H9 (cell line): Measurements from ENCODE around the gene KLK1. TPM values are rescaled to one million over a fixed set of nuclear protein-coding genes. Genes with fewer than 3 reads are reported as not detected.

Source experiments
- DNase-seq: peaks from one replicate; pipeline ENCODE4 v3.0.0-alpha.2; 2017
- H2AFZ ChIP-seq: one replicate; pipeline ENCODE4 v1.6.1; 2013; ENCODE audit warnings: mild to moderate bottlenecking, low read length, control low read depth, moderate library complexity
- H2AK5ac ChIP-seq: 2 replicates; pipeline ENCODE4 v1.6.1; 2013; ENCODE audit warnings: low read length, control low read depth, mixed read lengths; ENCODE audit not compliant: insufficient read length
- H2BK120ac ChIP-seq: one replicate; pipeline ENCODE4 v1.6.1; 2013; ENCODE audit warnings: low read depth, mild to moderate bottlenecking, low read length, control low read depth, inconsistent platforms; ENCODE audit not compliant: poor library complexity, severe bottlenecking
- H2BK12ac ChIP-seq: 2 replicates; pipeline ENCODE4 v1.6.1; 2013; ENCODE audit warnings: low read length, control low read depth, mixed read lengths, low read depth; ENCODE audit not compliant: insufficient read length
- H2BK15ac ChIP-seq: 2 replicates; pipeline ENCODE4 v1.6.1; 2013; ENCODE audit warnings: low read depth, low read length, control low read depth
- H2BK20ac ChIP-seq: one replicate; pipeline ENCODE4 v1.6.1; 2013; ENCODE audit warnings: low read depth, mild to moderate bottlenecking, low read length, control low read depth, inconsistent platforms; ENCODE audit not compliant: poor library complexity, severe bottlenecking
- H2BK5ac ChIP-seq: 2 replicates; pipeline ENCODE4 v1.6.1; 2013; ENCODE audit warnings: low read length, control low read depth, mixed read lengths; ENCODE audit not compliant: insufficient read length
- H3K14ac ChIP-seq: 2 replicates; pipeline ENCODE4 v1.6.1; 2013; ENCODE audit warnings: low read length, control low read depth; ENCODE audit not compliant: insufficient read depth
- H3K18ac ChIP-seq: 2 replicates; pipeline ENCODE4 v1.6.1; 2013; ENCODE audit warnings: low read depth, mild to moderate bottlenecking, mixed read lengths, low read length, control low read depth; ENCODE audit not compliant: insufficient read length
- H3K23ac ChIP-seq: 2 replicates; pipeline ENCODE4 v1.6.1; 2013; ENCODE audit warnings: low read length, control low read depth, mixed read lengths, low read depth; ENCODE audit not compliant: insufficient read length
- H3K23me2 ChIP-seq: 2 replicates; pipeline ENCODE4 v1.6.1; 2013; ENCODE audit warnings: low read depth, mild to moderate bottlenecking, mixed read lengths, low read length, control low read depth; ENCODE audit not compliant: insufficient read length, poor library complexity, severe bottlenecking
- H3K27ac ChIP-seq: 2 replicates; pipeline ENCODE4 v1.5.1; 2013; ENCODE audit warnings: low read length, control low read depth, mixed read lengths, low read depth; ENCODE audit not compliant: insufficient read length
- H3K27me3 ChIP-seq: 2 replicates; pipeline ENCODE4 v1.6.1; 2013; ENCODE audit warnings: low read length, control low read depth, inconsistent platforms; ENCODE audit not compliant: insufficient read depth
- H3K4ac ChIP-seq: 2 replicates; pipeline ENCODE4 v1.6.1; 2013; ENCODE audit warnings: low read depth, mild to moderate bottlenecking, control low read depth, inconsistent platforms, low read length, moderate library complexity
- H3K4me1 ChIP-seq: 2 replicates; pipeline ENCODE4 v1.6.1; 2013; ENCODE audit warnings: low read length, control low read depth, inconsistent platforms; ENCODE audit not compliant: insufficient read depth
- H3K4me2 ChIP-seq: 2 replicates; pipeline ENCODE4 v1.6.1; 2013; ENCODE audit warnings: low read length, control low read depth, mixed read lengths; ENCODE audit not compliant: insufficient read length, insufficient read depth
- H3K56ac ChIP-seq: 2 replicates; pipeline ENCODE4 v1.6.1; 2013; ENCODE audit warnings: low read depth, mild to moderate bottlenecking, mixed read lengths, low read length, control low read depth; ENCODE audit not compliant: insufficient read length
- H3K79me1 ChIP-seq: 2 replicates; pipeline ENCODE4 v1.6.1; 2013; ENCODE audit warnings: low read depth, mild to moderate bottlenecking, moderate library complexity, low read length, control low read depth, inconsistent platforms; ENCODE audit not compliant: insufficient read depth, poor library complexity, severe bottlenecking
- H3K79me2 ChIP-seq: 2 replicates; pipeline ENCODE4 v1.6.1; 2013; ENCODE audit warnings: low read length, control low read depth, inconsistent platforms; ENCODE audit not compliant: insufficient read depth
- H3K9ac ChIP-seq: 2 replicates; pipeline ENCODE4 v1.6.1; 2013; ENCODE audit warnings: low read length, control low read depth, mixed read lengths; ENCODE audit not compliant: insufficient read length; ENCODE audit errors: extremely low read depth
- H3K9me3 ChIP-seq: one replicate; pipeline ENCODE4 v1.6.1; 2013; ENCODE audit warnings: low read depth, low read length, inconsistent platforms; ENCODE audit not compliant: control insufficient read depth
- H3T11ph ChIP-seq: one replicate; pipeline ENCODE4 v1.6.1; 2013; ENCODE audit warnings: mild to moderate bottlenecking, low read length, control low read depth, inconsistent platforms
- H4K20me1 ChIP-seq: one replicate; pipeline ENCODE4 v1.6.1; 2013; ENCODE audit not compliant: control insufficient read depth, insufficient read length, insufficient read depth
- H4K5ac ChIP-seq: 2 replicates; pipeline ENCODE4 v1.6.1; 2013; ENCODE audit warnings: low read depth, mild to moderate bottlenecking, mixed read lengths, low read length, control low read depth; ENCODE audit not compliant: insufficient read length
- H4K8ac ChIP-seq: replicated peaks from 2 replicates; pipeline ENCODE4 v1.6.1; 2013; ENCODE audit warnings: low read length, control low read depth, mixed read lengths, low read depth; ENCODE audit not compliant: insufficient read length
- H4K91ac ChIP-seq: 2 replicates; pipeline ENCODE4 v1.6.1; 2013; ENCODE audit warnings: low read depth, mild to moderate bottlenecking, moderate library complexity, mixed read lengths, low read length, control low read depth; ENCODE audit not compliant: insufficient read length
- H3K27ac Mint-ChIP-seq, 3 experiments: 2 replicates in 2 of 3; 3 replicates in 1 of 3; pipeline ENCODE4 v1.8.0; 2020 to 2021; ENCODE audit warnings: mixed read lengths in 3 of 3, mild to moderate bottlenecking in 1 of 3, moderate library complexity in 1 of 3
- H3K27me3 Mint-ChIP-seq: 2 replicates; pipeline ENCODE4 v1.8.0; 2021; ENCODE audit warnings: low read depth, mild to moderate bottlenecking, moderate library complexity, mixed read lengths
- H3K36me3 Mint-ChIP-seq, 3 experiments: 2 replicates in 2 of 3; 3 replicates in 1 of 3; pipeline ENCODE4 v1.8.0; 2020 to 2021; ENCODE audit warnings: low read depth in 3 of 3, mixed read lengths in 3 of 3; ENCODE audit not compliant: insufficient read depth in 1 of 3
- H3K4me1 Mint-ChIP-seq, 2 experiments: 2 replicates each; pipeline ENCODE4 v1.8.0; 2020; ENCODE audit warnings: mixed read lengths in 2 of 2
- H3K4me3 Mint-ChIP-seq, 2 experiments: 2 replicates in 1 of 2; 3 replicates in 1 of 2; pipeline ENCODE4 v1.8.0; 2020 to 2021; ENCODE audit warnings: mild to moderate bottlenecking in 2 of 2, mixed read lengths in 2 of 2, moderate library complexity in 1 of 2
- H3K9me3 Mint-ChIP-seq, 2 experiments: 2 replicates in 1 of 2; 3 replicates in 1 of 2; pipeline ENCODE4 v1.8.0; 2020; ENCODE audit warnings: mild to moderate bottlenecking in 2 of 2, mixed read lengths in 2 of 2, moderate library complexity in 1 of 2
- CTCF ChIP-seq: fragments of 200-600 bp; sonication (generic); conservative IDR thresholded peaks from 3 replicates; pipeline ENCODE4 v1.8.0; 2021; ENCODE audit warnings: antibody characterized with exemption, mild to moderate bottlenecking
- WGBS: extraction: QIAGEN DNeasy Blood & Tissue Kit; methylation state at CpG from one replicate; pipeline ENCODE4 v1.1.7; 2013; ENCODE audit warnings: missing lambda C conversion rate, low lambda C conversion rate, mixed read lengths; ENCODE audit not compliant: insufficient read length; ENCODE audit errors: extremely low coverage; 5-methylcytosine and 5-hydroxymethylcytosine counted together
- total RNA-seq: library from RNA; stranded (reverse); gene quantifications from 2 replicates; pipeline ENCODE4 v1.2.1, GENCODE V29; 2021

The KLK1 gene
- total RNA-seq, 1 experiment from 2014 or later = 2.3 TPM

DNA sequence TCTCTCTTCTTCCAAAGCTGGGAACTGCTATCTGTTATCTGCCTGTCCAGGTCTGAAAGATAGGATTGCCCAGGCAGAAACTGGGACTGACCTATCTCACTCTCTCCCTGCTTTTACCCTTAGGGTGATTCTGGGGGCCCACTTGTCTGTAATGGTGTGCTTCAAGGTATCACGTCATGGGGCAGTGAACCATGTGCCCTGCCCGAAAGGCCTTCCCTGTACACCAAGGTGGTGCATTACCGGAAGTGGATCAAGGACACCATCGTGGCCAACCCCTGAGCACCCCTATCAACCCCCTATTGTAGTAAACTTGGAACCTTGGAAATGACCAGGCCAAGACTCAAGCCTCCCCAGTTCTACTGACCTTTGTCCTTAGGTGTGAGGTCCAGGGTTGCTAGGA is 36.3 kb upstream of the KLK1 start:
- TF ChIP-seq CTCF = no peak
- H3T11ph ChIP-seq = no peak overlapping the region
- no peak overlapping the region for H3K27ac Mint-ChIP-seq
- no peak overlapping the region for H2BK5ac ChIP-seq
- H3K23ac ChIP-seq = no peak overlapping the region
- no peak overlapping the region for H4K8ac ChIP-seq
- no peak overlapping the region for H2BK12ac ChIP-seq
- H3K27me3 ChIP-seq = no peaks in the 10 kb centered on the region
- no peak overlapping the region for H3K27ac ChIP-seq
- H4K20me1 ChIP-seq = no peaks in the 10 kb centered on the region
- H3K27me3 Mint-ChIP-seq = peaks cover 75% of the 10 kb centered on the region
- no peak overlapping the region for H4K5ac ChIP-seq
- no peaks in the 10 kb centered on the region for H3K79me2 ChIP-seq
- no peak overlapping the region for H3K9ac ChIP-seq
- no peak overlapping the region for H2BK20ac ChIP-seq
- WGBS = no CpG with 5 or more reads among the region's 4 CpGs
- H3K18ac ChIP-seq = no peak overlapping the region
- H3K4ac ChIP-seq = no peak overlapping the region
- H2BK120ac ChIP-seq = no peak overlapping the region
- H3K4me3 Mint-ChIP-seq = no peak overlapping the region
- peaks cover 8% of the 10 kb centered on the region; the same call in 1 of the 2 replicates for H3K4me1 ChIP-seq
- no peak overlapping the region for H2AK5ac ChIP-seq
- H3K4me1 Mint-ChIP-seq = peaks cover 12 to 21% of the 10 kb centered on the region in 2 experiments
- H4K91ac ChIP-seq = no peak overlapping the region
- no peaks in the 10 kb centered on the region for H3K9me3 ChIP-seq
- H3K23me2 ChIP-seq = no peaks in the 10 kb centered on the region
- H2BK15ac ChIP-seq = no peak overlapping the region
- no peak for DNase-seq
- H3K9me3 Mint-ChIP-seq = peaks cover 3 to 4% of the 10 kb centered on the region in 2 experiments; a peak in 2 of 5 replicates
- H3K56ac ChIP-seq = no peak overlapping the region
- H3K14ac ChIP-seq = no peak overlapping the region
- no peak overlapping the region for H2AFZ ChIP-seq
- H3K4me2 ChIP-seq = no peak overlapping the region
- H3K79me1 ChIP-seq = no peaks in the 10 kb centered on the region
- H3K36me3 Mint-ChIP-seq = no peaks in the 10 kb centered on the region; a peak in 1 of 7 replicates
